ENCODE data around the gene LMX1B.

The LMX1B gene

DNA sequence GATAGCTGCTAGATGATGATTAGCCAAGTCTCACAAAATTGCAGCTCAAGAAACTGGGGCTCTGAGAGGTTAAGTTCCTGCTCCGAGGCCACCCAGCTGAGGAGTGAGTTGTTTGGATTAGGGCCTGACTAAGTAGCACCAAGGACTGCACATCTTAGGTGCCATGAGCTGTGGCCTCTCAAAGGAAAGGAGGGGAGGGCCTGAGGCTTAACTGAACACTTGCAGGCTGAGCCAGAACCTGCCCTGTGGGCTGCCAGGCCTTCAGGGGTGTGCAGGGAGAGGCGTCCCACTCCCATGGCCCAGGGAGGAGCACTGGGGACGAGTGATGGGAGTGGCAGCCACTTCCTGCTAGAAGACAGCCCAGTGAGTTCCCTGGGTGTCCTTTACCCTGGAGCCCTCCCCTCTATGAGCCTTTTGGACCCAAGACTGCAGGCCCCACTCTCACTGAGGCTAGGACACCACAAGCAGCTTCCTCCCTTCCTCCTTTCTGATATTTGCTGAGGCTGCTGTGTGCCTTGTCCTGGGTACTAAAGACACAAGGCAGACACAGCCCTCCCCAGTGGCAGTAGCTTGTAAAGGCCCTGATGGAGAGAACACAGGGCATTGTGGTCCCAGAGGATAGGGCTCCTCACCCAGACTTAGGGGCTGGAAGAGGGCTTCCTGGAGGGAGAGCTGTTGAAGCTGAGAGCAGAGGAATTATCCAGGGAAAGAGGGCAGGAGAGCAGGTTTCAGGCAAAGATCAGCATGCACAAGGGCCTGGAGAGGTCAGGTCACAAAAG, 22.1 kb downstream of the LMX1B start:
- peaks cover 46% of the 10 kb centered on the region for H3K27me3 ChIP-seq (ENCODE audit: insufficient read depth, low read length)
- no peak overlapping the region for H2AFZ ChIP-seq (ENCODE audit: low read length, unreplicated experiment)
- no peaks in the 10 kb centered on the region for H3K79me2 ChIP-seq (ENCODE audit: control insufficient read depth, insufficient read depth, low read length, unreplicated experiment)
- H3K27ac ChIP-seq (ENCODE audit: low read depth, low read length) = no peak overlapping the region
- H3K4me3 ChIP-seq (ENCODE audit: low read depth, low read length) = no peak overlapping the region
- H3K4me1 ChIP-seq (ENCODE audit: control insufficient read depth, insufficient read depth, low read length, unreplicated experiment) = no peaks in the 10 kb centered on the region
- H3K36me3 ChIP-seq (ENCODE audit: insufficient read depth, low read length) = no peaks in the 10 kb centered on the region

DNA sequence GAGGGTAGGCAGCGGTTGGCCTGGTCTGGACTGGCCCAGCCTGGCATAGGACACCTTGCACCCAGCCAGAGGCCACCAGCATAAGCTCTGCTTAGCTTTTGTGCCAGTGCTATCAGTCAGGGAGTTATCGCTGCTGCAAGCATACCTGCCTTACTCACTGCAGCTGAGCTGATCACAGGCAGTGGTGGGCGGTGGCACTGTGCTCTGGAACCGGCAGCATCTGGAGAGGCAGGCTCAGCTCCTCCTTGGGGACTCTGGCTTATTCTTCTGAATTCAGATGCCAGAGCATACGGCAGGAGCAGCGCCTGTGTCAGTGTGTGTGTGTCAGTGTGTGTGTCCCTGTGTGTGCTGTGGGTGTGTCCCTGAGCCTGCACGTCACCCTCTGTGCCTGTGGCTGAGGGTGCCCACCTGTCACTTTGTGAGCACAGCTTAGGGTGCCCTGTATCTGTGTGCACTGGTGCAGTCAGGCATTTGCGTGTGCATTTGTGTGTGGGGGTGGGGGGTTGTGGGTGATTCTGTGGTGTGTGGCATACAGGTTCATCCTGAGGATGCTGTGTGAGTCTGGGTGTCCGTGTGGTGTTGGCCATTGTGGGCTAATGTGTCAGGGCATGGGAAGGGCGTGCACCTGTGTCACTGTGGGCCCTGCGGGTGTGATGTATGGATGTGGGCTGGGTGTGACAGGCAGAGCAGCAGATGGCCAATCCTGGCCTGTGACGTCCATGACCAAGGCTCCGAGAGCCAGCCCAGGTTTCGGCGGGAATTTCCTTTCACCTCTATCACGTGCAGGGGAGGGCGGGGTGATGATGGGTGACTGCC, 23.5 kb downstream of the LMX1B start:
- no peaks in the 10 kb centered on the region for H3K79me2 ChIP-seq (ENCODE audit: control insufficient read depth, insufficient read depth, low read length, unreplicated experiment)
- H3K36me3 ChIP-seq (ENCODE audit: insufficient read depth, low read length) = no peaks in the 10 kb centered on the region
- H3K27me3 ChIP-seq (ENCODE audit: insufficient read depth, low read length) = peaks cover 55% of the 10 kb centered on the region
- no peak overlapping the region for H3K4me3 ChIP-seq (ENCODE audit: low read depth, low read length)
- no peak overlapping the region for H2AFZ ChIP-seq (ENCODE audit: low read length, unreplicated experiment)
- no peak overlapping the region for H3K27ac ChIP-seq (ENCODE audit: low read depth, low read length)
- no peaks in the 10 kb centered on the region for H3K4me1 ChIP-seq (ENCODE audit: control insufficient read depth, insufficient read depth, low read length, unreplicated experiment)

DNA sequence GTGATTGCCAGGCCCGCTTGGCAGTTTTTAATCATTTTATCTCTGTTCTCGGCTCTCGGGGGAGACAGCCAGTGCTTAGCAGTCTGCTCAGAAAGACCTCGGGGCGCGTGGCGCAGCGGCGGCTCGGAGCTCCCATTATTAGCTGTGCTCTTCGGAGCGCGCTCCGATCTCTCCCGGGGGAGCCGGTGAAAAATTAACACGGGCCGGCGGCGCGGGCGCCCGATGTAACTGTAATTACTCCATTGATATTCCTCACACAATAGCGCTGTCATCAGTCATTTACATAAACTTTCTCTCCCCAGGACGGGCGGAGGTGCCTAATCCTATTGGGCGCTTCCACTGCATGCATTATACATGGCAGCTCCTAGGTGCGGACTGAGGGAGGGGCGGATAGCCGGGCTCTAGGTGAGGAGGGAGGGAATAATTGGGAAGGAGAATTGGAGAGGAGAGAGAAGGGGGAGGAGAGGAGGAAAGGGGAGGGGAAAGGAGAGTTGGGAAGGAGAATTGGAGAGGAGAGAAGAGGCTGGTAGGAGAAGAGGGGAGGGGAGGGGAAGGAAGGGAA, 24.9 kb downstream of the LMX1B start:
- no peaks in the 10 kb centered on the region for H3K79me2 ChIP-seq (ENCODE audit: control insufficient read depth, insufficient read depth, low read length, unreplicated experiment)
- H2AFZ ChIP-seq (ENCODE audit: low read length, unreplicated experiment) = peak overlapping the region; percentile 10
- H3K4me3 ChIP-seq (ENCODE audit: low read depth, low read length) = peak overlapping the region; percentile 62
- no peaks in the 10 kb centered on the region for H3K4me1 ChIP-seq (ENCODE audit: control insufficient read depth, insufficient read depth, low read length, unreplicated experiment)
- H3K36me3 ChIP-seq (ENCODE audit: insufficient read depth, low read length) = no peaks in the 10 kb centered on the region
- H3K27ac ChIP-seq (ENCODE audit: low read depth, low read length) = no peak overlapping the region
- peaks cover 69% of the 10 kb centered on the region for H3K27me3 ChIP-seq (ENCODE audit: insufficient read depth, low read length)

DNA sequence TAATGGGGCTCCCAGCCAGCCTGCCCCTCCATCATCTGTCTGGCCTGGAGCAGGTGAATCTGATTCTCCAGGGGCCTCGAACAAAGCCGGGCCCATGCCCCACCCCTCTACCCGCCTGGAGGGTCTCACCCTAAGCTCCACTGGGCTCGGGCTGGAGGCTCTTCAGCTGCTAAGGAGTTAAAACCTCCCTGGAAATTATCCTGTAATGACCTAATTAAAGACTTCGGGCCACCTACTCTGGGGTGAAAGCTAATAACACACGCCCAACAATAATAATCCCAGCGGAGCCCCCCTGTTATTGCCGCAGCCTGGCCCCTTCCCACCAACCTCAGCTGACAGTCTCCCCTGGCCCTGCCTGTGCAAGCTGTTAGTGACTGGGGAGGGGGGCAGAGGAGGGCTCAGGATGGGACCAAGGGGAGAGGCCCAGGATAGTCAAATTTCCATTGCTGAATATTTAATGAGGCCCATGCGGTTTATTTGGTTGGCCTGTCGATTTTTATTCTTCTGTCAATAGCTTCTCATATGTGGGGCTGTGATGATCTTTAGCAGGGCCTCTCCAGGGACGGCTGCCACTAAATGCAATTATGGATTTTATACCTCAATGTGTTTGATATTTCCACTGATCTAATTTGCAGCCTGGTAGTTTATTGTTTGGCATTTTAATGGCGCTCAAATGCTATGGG, 25.7 kb downstream of the LMX1B start:
- H3K36me3 ChIP-seq (ENCODE audit: insufficient read depth, low read length) = no peaks in the 10 kb centered on the region
- no peaks in the 10 kb centered on the region for H3K4me1 ChIP-seq (ENCODE audit: control insufficient read depth, insufficient read depth, low read length, unreplicated experiment)
- no peaks in the 10 kb centered on the region for H3K79me2 ChIP-seq (ENCODE audit: control insufficient read depth, insufficient read depth, low read length, unreplicated experiment)
- no peak overlapping the region for H3K27ac ChIP-seq (ENCODE audit: low read depth, low read length)
- no peak overlapping the region for H2AFZ ChIP-seq (ENCODE audit: low read length, unreplicated experiment)
- no peak overlapping the region for H3K4me3 ChIP-seq (ENCODE audit: low read depth, low read length)
- peaks cover 75% of the 10 kb centered on the region for H3K27me3 ChIP-seq (ENCODE audit: insufficient read depth, low read length)

DNA sequence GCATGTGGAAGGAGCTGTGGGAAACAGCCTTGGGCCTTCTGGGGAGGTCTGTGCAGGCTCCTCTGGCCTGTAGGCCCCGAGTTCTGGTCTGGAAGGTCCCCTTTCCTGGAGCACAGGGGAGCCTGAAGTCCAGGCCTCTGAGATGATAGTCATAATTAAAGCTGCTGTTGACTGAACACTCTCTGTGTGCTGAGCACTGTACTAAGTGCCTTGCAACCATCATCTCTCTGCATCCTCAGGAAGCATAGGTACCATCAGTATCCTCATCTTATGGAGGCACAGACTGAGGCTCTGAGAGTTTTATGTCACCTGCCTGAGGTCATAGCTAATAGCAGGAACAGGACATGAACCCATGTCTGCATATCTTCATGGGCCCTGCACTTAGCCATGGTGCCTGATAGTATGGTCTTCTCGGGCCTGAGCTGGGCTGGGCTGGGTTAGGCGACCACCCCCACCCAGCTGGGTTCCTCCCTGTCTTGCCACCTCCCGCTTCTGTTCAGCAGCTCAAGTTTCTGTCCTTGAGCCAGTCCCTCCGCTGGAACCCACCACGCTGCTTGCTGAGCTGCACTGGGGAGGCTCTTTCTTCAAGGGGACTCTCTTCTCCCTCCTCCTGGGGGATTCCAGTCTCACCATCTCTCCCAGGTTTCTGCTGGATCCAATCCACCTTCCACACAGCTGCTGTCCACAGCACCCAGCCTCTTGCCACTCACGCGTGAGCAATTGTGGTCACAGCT, 27.6 kb downstream of the LMX1B start:
- no peak overlapping the region for H2AFZ ChIP-seq (ENCODE audit: low read length, unreplicated experiment)
- H3K27ac ChIP-seq (ENCODE audit: low read depth, low read length) = no peak overlapping the region
- no peak overlapping the region for H3K4me3 ChIP-seq (ENCODE audit: low read depth, low read length)
- peaks cover 91% of the 10 kb centered on the region for H3K27me3 ChIP-seq (ENCODE audit: insufficient read depth, low read length)
- no peaks in the 10 kb centered on the region for H3K79me2 ChIP-seq (ENCODE audit: control insufficient read depth, insufficient read depth, low read length, unreplicated experiment)
- no peaks in the 10 kb centered on the region for H3K4me1 ChIP-seq (ENCODE audit: control insufficient read depth, insufficient read depth, low read length, unreplicated experiment)
- H3K36me3 ChIP-seq (ENCODE audit: insufficient read depth, low read length) = no peaks in the 10 kb centered on the region

DNA sequence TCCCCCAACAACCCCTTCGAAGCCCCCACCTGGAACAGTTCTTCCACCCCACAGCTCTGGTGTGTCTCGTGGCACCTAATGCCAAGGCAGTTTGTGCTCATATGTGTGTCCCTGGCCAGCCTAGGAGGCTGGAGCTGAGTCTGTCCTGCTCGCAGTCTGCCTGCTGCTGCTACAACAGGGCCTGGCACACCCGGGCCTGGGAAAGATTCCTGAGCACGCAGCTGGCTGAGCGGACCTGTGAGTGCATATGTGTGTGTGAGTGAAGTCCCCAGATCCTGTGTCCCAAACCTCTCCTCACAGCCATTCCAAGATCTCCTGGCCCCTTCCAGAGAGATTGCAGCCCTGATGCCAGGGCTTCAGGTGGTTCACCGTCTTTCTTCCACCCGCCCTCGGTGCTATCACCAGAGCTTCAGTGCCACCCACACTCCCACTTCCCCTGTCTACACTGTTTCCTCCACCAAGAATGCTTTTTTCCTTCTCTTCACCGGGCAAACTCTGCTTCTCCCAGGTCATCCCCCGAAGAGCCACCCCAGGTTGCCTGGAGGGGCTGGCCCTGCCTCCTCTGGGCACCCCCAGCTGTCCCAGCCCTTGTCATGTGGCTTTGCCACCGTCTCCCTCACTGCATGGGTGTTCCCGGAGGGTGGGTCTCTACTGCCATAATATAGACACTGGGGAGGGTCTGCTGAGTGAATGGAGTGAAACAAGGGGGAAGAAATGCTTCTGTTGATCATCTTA, 28.4 kb downstream of the LMX1B start:
- Histone ChIP-seq H3K79me2 (ENCODE audit: control insufficient read depth, insufficient read depth, low read length, unreplicated experiment) (no peaks in the 10 kb centered on the region), H3K27me3 (ENCODE audit: insufficient read depth, low read length) (peaks cover 98% of the 10 kb centered on the region), H3K4me3 (ENCODE audit: low read depth, low read length) (no peak overlapping the region), H3K36me3 (ENCODE audit: insufficient read depth, low read length) (no peaks in the 10 kb centered on the region), H2AFZ (ENCODE audit: low read length, unreplicated experiment) (no peak overlapping the region), H3K27ac (ENCODE audit: low read depth, low read length) (no peak overlapping the region), H3K4me1 (ENCODE audit: control insufficient read depth, insufficient read depth, low read length, unreplicated experiment) (no peaks in the 10 kb centered on the region)

DNA sequence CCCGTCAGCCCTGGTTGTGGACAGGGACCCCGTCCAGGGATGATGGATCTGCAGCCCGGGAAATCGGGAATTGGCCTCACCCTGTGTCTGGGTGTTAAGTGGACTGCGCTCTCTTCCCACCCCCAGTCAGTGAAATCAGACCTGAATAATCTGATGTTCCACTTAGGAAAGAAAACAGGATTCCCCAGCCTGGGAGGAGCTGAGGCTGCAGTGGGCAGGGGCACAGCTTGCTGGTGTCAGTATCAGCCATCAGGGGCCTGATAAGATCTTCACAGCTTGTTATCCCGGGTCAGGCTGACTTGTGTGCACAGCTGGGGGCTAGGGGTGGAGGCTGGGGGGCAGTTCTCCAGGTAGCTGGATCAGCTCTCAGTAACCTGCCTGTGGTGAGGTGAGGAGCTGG, 29.1 kb downstream of the LMX1B start:
- no peaks in the 10 kb centered on the region for H3K79me2 ChIP-seq (ENCODE audit: control insufficient read depth, insufficient read depth, low read length, unreplicated experiment)
- H3K27ac ChIP-seq (ENCODE audit: low read depth, low read length) = no peak overlapping the region
- H2AFZ ChIP-seq (ENCODE audit: low read length, unreplicated experiment) = no peak overlapping the region
- H3K4me1 ChIP-seq (ENCODE audit: control insufficient read depth, insufficient read depth, low read length, unreplicated experiment) = no peaks in the 10 kb centered on the region
- peaks cover 98% of the 10 kb centered on the region for H3K27me3 ChIP-seq (ENCODE audit: insufficient read depth, low read length)
- H3K36me3 ChIP-seq (ENCODE audit: insufficient read depth, low read length) = no peaks in the 10 kb centered on the region
- no peak overlapping the region for H3K4me3 ChIP-seq (ENCODE audit: low read depth, low read length)

DNA sequence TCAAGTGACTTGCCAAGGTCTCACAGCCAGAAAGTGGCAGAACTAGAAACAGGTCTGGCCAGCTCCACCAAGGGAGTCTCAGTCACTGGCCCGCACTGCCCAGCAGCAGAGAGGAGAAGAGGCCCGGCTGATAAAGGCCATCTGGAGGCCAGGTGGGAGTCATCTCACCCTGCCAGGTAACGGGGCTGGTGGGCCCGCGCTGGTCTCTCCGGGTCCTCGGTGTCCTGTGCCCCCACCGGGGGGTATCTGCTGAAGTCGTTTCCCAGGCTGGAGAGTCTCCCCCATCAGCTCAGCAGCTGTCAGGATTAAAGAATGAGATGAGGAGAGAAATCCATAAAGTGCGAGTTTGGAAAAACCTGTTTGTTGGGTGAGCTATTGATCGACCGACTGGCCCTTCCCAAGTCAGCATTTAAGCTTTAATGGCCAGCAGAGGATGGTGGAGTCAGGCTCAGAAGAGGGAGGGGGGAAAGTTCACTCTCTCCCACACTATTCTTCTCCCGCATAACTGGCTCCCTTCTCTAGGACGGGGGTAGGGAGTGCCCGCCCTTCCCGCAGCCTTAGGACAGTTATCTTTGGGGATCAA, 30.3 kb downstream of the LMX1B start:
- Histone ChIP-seq H3K4me1 (ENCODE audit: control insufficient read depth, insufficient read depth, low read length, unreplicated experiment) (no peaks in the 10 kb centered on the region), H3K27me3 (ENCODE audit: insufficient read depth, low read length) (peaks cover 97% of the 10 kb centered on the region)

DNA sequence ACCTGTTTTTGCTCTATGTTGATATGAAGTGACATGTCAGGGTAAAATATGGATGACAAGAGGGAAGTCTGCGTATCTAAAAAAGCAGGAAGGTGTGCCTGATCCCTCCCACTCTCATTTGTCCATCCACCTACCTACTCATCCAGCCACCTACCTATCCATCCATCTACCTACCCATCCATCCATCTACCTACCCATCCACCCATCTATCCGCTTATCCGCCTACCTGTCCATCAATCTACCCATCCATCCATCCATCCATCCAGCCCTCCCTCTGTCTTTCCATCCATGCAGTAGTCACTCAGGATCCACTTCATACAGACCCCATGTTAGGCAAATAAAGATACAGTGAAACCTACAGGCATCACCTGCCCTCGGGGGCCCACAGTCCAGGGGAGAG, 32.4 kb downstream of the LMX1B start:
- Histone ChIP-seq H3K4me1 (ENCODE audit: control insufficient read depth, insufficient read depth, low read length, unreplicated experiment) (no peaks in the 10 kb centered on the region), H2AFZ (ENCODE audit: low read length, unreplicated experiment) (no peak overlapping the region), H3K79me2 (ENCODE audit: control insufficient read depth, insufficient read depth, low read length, unreplicated experiment) (no peaks in the 10 kb centered on the region), H3K27me3 (ENCODE audit: insufficient read depth, low read length) (peaks cover 99% of the 10 kb centered on the region), H3K4me3 (ENCODE audit: low read depth, low read length) (no peak overlapping the region), H3K27ac (ENCODE audit: low read depth, low read length) (no peak overlapping the region), H3K36me3 (ENCODE audit: insufficient read depth, low read length) (no peaks in the 10 kb centered on the region)

More for the DNA sequence above, 30.3 kb downstream of the LMX1B start:
- H3K4me3 ChIP-seq (ENCODE audit: low read depth, low read length) = no peak overlapping the region
- H3K27ac ChIP-seq (ENCODE audit: low read depth, low read length) = no peak overlapping the region
- no peak overlapping the region for H2AFZ ChIP-seq (ENCODE audit: low read length, unreplicated experiment)
- no peaks in the 10 kb centered on the region for H3K79me2 ChIP-seq (ENCODE audit: control insufficient read depth, insufficient read depth, low read length, unreplicated experiment)
- no peaks in the 10 kb centered on the region for H3K36me3 ChIP-seq (ENCODE audit: insufficient read depth, low read length)
